GM19397 (cell line): ENCODE measurements around the gene KIAA1217.

Source experiments
- ATAC-seq: cut with Tn5 transposase; IDR thresholded peaks from one replicate; pipeline ENCODE4 v1.9.1; 2021; ENCODE audit warnings: mild to moderate bottlenecking, moderate library complexity; ENCODE audit not compliant: unreplicated experiment

KIAA1217 gene, protein sequence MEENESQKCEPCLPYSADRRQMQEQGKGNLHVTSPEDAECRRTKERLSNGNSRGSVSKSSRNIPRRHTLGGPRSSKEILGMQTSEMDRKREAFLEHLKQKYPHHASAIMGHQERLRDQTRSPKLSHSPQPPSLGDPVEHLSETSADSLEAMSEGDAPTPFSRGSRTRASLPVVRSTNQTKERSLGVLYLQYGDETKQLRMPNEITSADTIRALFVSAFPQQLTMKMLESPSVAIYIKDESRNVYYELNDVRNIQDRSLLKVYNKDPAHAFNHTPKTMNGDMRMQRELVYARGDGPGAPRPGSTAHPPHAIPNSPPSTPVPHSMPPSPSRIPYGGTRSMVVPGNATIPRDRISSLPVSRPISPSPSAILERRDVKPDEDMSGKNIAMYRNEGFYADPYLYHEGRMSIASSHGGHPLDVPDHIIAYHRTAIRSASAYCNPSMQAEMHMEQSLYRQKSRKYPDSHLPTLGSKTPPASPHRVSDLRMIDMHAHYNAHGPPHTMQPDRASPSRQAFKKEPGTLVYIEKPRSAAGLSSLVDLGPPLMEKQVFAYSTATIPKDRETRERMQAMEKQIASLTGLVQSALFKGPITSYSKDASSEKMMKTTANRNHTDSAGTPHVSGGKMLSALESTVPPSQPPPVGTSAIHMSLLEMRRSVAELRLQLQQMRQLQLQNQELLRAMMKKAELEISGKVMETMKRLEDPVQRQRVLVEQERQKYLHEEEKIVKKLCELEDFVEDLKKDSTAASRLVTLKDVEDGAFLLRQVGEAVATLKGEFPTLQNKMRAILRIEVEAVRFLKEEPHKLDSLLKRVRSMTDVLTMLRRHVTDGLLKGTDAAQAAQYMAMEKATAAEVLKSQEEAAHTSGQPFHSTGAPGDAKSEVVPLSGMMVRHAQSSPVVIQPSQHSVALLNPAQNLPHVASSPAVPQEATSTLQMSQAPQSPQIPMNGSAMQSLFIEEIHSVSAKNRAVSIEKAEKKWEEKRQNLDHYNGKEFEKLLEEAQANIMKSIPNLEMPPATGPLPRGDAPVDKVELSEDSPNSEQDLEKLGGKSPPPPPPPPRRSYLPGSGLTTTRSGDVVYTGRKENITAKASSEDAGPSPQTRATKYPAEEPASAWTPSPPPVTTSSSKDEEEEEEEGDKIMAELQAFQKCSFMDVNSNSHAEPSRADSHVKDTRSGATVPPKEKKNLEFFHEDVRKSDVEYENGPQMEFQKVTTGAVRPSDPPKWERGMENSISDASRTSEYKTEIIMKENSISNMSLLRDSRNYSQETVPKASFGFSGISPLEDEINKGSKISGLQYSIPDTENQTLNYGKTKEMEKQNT (N-terminal part only)

DNA sequence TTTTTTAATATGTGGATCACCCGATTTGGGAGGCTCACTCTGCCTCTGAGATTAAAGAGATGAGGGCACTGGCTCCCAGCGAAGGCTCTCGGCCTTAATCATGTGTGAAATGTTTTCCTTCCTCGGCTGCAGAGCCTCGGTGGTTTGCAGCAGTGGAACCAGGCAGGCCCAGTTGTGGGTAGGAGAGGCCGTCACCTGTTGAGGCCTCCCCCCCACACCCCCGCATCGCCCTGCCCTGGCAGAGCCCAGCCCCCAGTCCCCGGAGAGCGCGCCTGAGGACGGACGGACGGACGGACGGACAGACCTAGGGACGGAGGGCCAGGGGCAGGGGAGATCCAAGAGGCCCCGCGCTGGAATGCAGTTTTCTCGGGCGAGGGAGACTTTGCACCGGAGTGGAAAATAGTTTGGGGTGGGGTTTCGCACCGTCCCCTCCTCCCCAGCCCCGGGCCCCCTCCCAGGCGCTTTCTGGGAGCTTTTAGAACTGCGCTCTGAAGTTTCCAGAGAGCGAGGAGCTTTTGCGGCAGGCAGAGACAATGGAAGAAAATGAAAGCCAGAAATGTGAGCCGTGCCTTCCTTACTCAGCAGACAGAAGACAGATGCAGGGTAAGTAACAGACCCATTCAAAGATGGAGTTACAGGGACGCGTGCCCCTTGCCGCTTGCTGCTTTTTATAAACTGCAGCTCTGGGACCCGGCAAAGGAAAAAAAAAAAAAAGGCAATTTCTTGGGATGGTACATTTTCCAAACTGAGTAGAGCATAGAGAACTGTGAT is at the start of gene KIAA1217:
Gene KIAA1217, plus strand, starts transcription at position 478 of the 771 bp plus-strand sequence. Its CDS starts 56 bp downstream, at position 534.
- peak; percentile 35 for ATAC-seq

DNA sequence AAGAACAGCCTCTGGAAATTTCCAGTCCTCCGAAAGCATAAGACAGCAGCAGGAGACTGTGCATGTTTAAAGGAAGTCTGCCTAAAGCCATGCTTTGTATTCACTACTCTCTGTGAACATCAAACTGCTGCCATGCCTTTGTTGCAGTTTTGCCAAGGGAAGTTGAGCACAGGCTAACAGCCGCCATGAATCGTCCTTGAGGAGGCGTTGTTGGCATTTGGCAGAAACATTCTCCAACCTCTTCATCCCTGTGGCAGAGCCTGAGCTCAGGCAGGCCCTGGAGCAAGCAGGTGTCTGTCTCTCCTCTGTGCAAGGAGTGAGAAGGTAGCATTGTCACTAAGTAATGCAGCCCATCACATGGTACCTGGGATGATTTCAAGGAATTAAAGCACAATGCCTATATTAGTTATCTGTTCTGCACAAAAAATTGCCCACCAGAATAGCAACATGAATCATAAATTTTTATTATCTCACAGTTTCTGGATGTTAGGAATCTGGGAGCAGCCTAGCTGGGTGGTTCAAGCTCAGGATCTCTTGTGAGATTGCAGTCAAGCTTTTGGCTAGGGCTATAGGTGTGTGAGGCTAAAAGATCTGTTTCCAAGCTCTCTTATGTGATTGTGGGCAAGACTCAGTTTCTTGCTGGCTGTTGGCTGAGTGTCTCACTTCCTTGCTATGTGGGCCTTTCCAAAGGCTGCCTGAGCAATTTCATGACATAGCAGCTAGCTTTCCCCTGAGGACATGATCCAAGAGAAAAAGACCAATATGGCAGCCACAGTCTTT is 46.5 kb upstream of the KIAA1217 start:
- no peak for ATAC-seq

DNA sequence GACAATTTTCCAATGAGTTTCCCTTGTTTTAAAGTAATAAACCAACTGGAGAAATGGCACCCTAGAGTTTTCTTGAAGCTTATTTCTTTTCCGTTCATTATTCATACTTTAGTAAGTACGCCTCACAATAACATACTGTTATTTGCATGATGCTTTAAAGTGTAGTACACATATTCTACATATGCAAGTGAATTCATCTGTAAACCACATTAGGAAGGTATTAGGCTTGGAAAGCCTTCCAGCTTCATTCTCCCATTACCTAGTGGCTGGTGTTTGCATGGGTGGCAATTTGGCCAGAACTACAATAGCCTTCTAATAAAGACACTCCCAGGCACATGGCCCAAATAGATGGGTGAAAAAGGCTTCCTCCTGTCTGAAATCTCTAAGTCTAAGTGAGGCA is 45.5 kb upstream of the KIAA1217 start:
- no peak for ATAC-seq

DNA sequence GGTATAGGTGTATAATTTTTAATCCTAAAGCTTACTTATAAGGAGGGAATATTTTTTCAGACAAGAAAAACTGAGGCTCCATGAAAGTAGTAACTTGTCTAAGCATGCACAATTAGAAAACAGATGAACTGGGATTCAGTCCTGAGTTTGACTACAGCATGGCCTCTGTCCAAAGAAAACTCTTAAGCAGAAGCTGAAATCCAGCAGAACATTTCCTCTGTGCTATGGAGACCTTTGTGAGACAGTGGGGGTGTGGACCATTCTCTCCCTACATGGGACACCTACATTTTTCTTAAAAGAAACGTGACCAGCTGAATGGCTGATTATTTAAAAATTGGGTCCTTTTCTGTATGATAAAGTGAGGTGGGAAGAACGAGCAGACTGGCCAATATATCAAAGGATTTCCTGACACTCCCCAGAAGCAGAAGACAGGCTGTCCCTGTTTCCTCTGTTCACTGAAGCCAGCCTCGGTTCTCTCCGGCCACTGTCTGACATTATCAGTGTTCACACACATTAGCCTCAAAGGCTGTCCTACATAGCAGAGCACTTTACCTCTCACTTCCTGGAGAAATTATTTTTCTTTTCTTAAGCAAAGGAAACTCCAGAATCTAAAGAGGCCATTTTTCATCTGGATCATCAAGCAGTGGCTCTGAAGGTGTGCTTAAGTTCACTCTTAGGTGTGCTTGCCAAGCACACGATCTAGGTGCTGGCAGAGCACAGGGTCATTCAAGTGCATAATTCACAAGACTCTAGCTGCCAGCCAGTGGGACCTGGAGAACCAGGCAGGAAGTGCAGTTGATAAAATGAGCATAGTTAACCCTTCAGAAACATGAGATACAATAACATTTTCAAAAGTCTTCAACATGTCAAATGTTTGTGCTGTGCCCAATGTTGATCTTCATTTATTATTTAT is 40.4 kb upstream of the KIAA1217 start:
- ATAC-seq = no peak

DNA sequence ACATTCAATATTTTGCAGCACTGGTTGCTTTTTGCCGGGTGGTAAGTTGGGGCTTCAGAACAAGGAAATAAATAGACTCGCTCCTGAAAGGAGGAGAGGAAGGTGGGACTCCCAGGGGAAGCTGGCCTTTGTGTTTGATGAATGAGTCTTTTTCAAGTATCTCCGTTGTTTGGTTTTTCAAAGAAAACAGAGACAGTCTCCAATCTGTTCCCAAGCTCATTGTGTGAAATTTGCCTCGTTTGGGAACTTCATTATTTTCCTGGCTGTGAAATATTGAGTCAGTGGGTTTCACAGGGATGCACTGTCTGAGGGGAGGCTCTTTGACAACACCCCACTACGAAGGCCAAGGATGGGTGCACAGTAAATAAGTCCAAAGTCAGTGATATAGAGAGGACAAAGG is 38.7 kb upstream of the KIAA1217 start:
- no peak for ATAC-seq

DNA sequence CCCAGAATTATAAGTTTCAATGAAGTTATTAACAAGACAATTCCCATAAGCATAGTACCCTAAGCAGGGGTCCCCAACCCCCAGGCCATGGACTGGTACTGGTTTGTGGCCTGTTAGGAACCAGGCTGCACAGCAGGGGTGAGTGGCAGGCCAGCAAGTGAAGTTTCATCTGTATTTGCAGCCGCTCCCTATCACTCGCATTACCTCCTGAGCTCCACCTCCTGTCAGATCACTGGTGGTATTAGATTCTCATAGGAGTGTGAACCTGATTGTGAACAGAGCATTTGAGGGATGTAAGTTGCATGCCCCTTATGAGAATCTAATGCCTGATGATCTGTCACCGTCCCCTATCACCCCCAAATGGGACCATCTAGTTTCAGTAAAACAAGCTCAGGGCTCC is 36.0 kb upstream of the KIAA1217 start:
- no peak for ATAC-seq

DNA sequence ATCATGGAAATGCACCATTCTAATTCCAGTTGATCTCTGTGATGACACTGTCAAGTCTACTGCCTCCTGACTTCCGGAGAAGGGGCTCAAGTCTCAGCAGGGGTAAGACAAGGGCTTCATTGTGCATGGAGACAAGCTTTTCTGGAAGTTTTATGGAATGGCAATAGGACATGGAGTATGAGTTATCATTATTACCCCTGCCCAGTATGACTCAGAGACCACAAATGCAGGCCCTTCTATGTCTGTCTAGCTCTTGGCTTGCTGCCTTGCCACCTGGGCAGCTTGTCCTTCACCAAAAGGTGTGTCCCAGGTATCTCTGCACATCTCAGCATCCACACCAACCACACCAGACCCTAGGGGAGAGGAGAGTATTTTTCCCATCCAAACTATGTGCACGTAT is 34.9 kb upstream of the KIAA1217 start:
- no peak for ATAC-seq

DNA sequence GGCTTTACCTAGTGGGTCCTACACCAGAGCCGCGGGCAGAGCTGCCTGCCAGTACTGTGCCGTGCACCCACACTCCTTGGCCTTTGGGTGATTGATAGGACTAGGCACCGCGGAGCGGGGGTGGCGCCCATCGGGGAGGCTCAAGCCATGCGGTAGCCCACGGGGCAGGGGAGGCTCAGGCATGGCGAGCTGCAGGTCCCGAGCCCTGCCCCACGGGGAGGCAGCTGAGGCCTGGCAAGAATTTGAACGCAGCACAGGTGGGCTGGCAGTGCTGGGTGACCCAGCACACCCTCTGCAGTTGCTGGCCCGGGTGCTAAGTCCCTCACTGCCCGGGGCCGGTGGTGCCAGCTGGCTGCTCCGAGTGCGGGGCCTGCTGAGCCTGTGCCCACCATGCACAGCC is 32.3 kb upstream of the KIAA1217 start:
- ATAC-seq = no peak

DNA sequence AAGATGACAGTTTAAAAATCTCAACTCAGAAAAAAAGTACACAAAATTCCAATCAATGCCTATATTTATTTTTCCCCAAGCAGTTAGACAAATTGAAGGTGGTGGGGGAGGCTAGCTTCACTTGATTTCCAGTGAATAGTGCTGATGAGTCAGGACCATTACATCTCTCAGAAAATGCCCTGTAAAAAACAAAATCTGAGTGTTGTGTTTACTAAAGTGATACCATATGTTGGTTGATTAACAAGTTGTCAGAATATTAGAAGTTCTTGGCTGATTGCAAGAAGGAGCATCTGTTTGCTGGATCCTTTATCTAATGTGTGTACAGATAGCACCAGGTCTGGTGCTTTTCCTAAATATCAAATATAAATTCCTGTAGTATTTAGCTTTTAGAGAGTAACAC is 31.3 kb upstream of the KIAA1217 start:
- no peak for ATAC-seq

DNA sequence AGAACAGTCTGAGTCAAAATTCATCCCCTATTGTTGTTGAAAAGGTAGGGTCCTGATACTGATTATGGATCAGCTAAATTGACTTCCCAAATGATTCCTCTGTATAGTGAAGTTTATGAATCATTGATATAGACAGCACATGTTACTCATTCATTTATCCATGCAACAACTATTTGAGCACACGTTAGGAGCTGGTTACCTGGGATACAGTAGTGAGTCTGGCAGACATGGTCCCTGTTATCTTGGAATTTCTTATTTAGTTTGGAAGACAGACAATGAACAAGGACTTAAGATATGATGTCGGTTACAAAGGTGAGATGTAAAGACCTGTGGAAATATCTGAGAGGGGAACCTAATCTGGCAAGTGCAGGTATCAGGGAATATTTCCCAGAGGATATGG is 28.0 kb upstream of the KIAA1217 start:
- no peak for ATAC-seq

DNA sequence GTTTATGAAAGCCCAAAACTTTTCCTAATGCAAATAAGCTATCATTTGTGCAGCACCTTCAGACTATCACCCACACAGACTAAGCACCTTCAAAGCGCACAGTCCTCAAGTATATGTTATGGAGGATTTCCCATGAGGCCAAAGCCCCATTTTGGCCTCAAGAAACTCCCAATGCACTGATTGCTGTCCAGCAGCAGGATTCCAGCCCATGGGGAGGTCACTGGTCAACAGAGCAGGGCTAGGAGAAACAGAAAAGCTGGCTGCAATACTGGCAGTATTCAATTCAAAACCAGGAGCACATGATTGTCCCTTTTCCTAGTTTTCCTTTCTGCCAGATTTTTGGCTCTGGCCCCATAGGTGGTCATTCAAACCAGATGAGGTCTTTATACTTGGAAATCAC is 24.5 kb upstream of the KIAA1217 start:
- no peak for ATAC-seq

DNA sequence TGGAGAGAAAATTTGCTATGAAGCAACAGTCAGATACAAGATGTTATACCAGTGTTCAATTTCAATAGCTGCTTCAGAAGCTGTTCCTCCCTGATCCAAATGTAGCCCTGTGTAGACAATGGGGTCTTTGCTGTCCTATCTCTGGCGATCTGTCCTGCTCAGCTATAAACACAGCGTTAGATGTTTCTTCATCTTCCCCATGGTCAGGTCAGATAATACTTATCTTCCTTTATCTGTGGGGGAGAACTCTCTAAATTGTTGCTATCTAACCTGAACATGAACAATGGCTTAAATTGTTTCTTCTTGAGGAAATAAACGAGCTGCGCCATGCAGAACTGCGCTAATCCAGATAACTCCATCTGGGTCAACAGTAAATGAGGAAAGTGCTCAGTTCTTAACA is 15.6 kb upstream of the KIAA1217 start:
- no peak for ATAC-seq

DNA sequence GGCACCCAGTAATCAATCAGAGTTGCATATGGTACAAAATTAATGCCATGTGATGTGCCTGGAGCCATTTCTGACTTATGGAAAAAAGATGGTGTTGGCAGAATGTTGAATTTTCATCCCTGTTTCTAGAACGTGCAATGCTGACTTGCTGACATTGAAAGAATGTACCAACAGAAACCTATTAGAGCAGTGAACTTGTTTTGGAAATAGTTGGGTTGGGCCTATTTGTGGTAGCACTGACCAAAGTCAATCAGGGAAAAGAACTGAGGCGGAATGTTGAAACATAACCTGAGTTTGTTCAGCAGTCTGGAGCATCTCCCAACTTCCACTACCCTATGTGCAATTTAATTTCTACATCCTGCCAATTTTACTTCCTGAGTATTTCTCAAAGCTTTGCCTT is 11.7 kb upstream of the KIAA1217 start:
- no peak for ATAC-seq

DNA sequence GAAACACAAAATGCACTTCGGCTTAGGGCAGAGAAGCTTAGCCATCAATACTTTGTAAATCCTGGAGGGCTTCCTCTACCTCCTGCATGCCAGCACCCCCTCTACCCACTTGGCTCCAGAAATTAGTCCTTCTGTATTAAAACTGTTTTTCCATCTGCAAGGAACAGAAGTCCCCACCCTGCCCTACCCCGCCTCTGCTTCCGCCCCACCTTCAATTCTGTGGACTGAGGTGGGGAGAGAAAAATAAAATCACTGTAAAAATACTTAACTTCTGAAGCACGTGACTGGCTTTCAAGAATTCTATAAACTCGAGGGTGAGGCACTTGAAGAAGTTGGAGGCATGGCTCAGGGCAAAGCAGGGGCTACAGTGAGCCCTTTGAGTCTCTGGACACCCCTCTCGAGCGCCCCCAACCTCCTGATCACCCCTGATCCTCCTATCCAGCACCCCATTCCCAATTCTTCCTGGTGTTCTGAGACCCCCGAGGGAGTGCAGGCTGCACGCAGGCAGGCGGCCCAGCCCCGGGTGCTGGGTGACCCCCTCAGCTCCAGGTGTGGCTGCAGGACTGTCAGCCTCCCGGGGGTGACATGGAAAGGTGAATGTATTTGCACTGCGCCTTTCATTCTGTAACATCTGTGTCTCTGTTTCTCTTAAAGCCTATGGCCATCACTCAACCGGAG is 7.3 kb upstream of the KIAA1217 start:
- ATAC-seq = no peak

DNA sequence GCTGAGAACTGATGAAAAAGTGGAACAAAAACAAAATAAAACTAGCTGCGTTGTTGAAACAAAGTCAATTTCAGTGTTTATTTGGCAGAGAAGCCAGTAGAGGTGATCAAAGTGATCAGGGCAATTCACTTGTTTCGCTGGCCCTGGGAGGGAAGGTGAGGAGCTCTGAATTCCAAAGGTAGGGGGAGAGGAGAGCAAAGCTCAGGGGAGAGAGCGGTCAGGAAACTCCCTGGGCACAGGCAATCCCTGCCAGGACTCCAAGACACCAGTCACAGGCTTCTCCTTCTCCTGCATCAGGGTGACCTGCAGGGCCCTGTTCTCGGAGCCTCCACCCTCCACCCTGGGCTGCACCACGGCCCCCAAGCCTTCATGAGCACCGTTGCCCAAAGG is 6.8 kb upstream of the KIAA1217 start:
- no peak for ATAC-seq

DNA sequence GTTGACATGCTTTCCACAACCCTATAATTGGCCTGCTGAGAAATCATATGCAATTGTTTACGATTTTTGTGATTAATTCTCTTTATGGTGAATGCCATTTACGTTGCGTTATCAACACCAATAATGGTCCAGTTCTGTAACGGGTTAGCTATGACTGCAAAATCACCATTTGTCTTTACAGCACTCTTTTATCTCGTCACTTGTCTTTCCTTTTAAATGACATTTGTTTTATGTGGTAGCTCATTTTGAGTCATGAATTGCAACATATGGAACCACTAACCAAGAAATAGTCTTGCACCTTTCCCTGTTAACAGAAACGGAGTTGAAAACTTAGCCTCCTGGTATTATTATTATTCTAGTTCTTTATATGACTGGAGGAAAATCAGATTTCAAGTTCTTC is 3.1 kb upstream of the KIAA1217 start:
- ATAC-seq = no peak

DNA sequence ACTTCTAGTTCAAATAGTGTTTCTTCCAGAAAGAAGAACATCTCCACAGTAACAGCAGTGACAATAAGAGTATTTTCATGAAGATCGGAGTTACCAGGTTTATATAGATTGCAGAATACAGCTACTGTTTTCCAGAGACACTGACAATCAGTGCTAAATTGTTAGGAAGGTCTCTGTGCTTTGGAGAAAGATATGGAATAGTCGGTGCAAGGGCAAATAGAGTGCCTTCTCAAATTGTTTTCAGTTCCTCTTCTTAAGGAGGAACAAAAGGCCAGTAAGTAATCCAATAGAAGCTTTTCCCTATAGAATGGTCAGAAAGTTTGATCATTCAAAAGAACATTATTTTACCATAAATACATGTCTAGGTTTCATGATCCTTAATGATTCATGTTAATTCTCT is 2.6 kb upstream of the KIAA1217 start:
- no peak for ATAC-seq

DNA sequence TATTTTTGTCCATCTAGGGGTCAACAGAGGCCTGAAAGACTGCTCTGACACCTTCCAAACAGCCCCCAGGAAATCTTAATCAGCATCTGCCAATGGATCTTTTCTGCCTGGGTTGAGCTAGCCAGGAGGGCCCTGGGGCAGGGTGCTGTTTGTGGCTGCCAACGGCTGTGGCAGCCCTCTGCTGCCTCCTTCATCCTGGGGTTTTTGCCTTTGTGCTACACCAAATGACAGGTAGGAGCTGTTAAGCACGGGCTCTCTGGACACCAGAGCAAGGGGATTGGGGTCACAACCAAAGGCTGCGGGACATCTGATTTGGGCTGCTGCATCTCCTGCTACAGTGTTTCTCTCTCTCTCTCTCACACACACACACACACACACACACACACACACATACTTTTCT is 2.0 kb upstream of the KIAA1217 start:
- ATAC-seq = no peak
